ENCODE results near the gene TXNRD2.

The TXNRD2 gene

GRCh38 chr22:19974268-19974861 is 32.7 kb upstream of the TXNRD2 start:
- peak; percentile 43 for DNase-seq (ENCODE audit: low read depth)

GRCh38 chr22:19973551-19974267 is 32.1 kb upstream of the TXNRD2 start:
- DNase-seq (ENCODE audit: low read depth): no peak
- TF ChIP-seq CTCF (conservative IDR thresholded peaks at IDR 0.05; ENCODE audit: control insufficient read depth, insufficient read depth, low read depth, low read length): no peak
- H3K4me3 ChIP-seq (ENCODE audit: control insufficient read depth, low read depth, low read length): no peak overlapping the region

More at GRCh38 chr22:19974268-19974861, 32.7 kb upstream of the TXNRD2 start:
- TF ChIP-seq CTCF (conservative IDR thresholded peaks at IDR 0.05; ENCODE audit: control insufficient read depth, insufficient read depth, low read depth, low read length): no peak
- H3K4me3 ChIP-seq (ENCODE audit: control insufficient read depth, low read depth, low read length): no peak overlapping the region

- DNase-seq (ENCODE audit: low read depth): no peak
- no peak for TF ChIP-seq CTCF (conservative IDR thresholded peaks at IDR 0.05; ENCODE audit: control insufficient read depth, insufficient read depth, low read depth, low read length)
- no peak overlapping the region for H3K4me3 ChIP-seq (ENCODE audit: control insufficient read depth, low read depth, low read length)
Observed at GRCh38 chr22:19972652-19973550, 31.3 kb upstream of the TXNRD2 start.

- H3K4me3 ChIP-seq (ENCODE audit: control insufficient read depth, low read depth, low read length): no peak overlapping the region
- DNase-seq (ENCODE audit: low read depth): no peak
- TF ChIP-seq CTCF (conservative IDR thresholded peaks at IDR 0.05; ENCODE audit: control insufficient read depth, insufficient read depth, low read depth, low read length): no peak
Observed at GRCh38 chr22:19972251-19972650, 30.6 kb upstream of the TXNRD2 start.

GRCh38 chr22:19971276-19972124 is 29.9 kb upstream of the TXNRD2 start:
- no peak overlapping the region for H3K4me3 ChIP-seq (ENCODE audit: control insufficient read depth, low read depth, low read length)
- no peak for DNase-seq (ENCODE audit: low read depth)
- no peak for TF ChIP-seq CTCF (conservative IDR thresholded peaks at IDR 0.05; ENCODE audit: control insufficient read depth, insufficient read depth, low read depth, low read length)
